PC-3 (cell line): Measurements from ENCODE around the gene PIGA. TPM values are rescaled to one million over a fixed set of nuclear protein-coding genes. Genes with fewer than 3 reads are reported as not detected.

Experiments used
- ATAC-seq: fragments of 200-7000 bp; cut with Tn5 transposase; 2 replicates; pipeline ENCODE4 v1.9.1; 2020; ENCODE audit warnings: mild to moderate bottlenecking, moderate library complexity
- BruUV-seq: library from RNA; stranded (reverse); fragments of 400-500 nt; replicated peaks from 2 replicates; lab custom pipeline; 2021; lab: Mats Ljungman, UMichigan
- CTCF ChIA-PET: fragments of 300-600 bp; sonication (Branson Sonifier 250); formaldehyde crosslinking; loops from one replicate; lab custom pipeline; 2022; ENCODE audit warnings: antibody characterized with exemption; lab: Charles Lee
- POLR2A ChIA-PET: fragments of 300-600 bp; sonication (Branson Sonifier 250); formaldehyde crosslinking; loops from one replicate; lab custom pipeline; 2022; ENCODE audit warnings: antibody characterized with exemption; ENCODE audit not compliant: unreplicated experiment; lab: Charles Lee
- DNase-seq: peaks from one replicate; pipeline ENCODE4 v3.0.0-alpha.2; 2015
- H2AFZ ChIP-seq: fragments of 300-600 bp; sonication (generic); 2 replicates; pipeline ENCODE4 v1.6.0; 2016; ENCODE audit warnings: antibody characterized with exemption, low read length
- H3F3A ChIP-seq: fragments of 300-600 bp; sonication (generic); one replicate; pipeline ENCODE4 v1.6.0; 2017; ENCODE audit warnings: antibody characterized with exemption, low read length, control low read depth, mild to moderate bottlenecking; ENCODE audit not compliant: unreplicated experiment
- H3K27ac ChIP-seq: fragments of 300-600 bp; sonication (generic); 2 replicates; pipeline ENCODE4 v1.5.1; 2016; ENCODE audit warnings: mild to moderate bottlenecking, low read length
- H3K27me3 ChIP-seq: fragments of 300-600 bp; sonication (generic); 2 replicates; pipeline ENCODE4 v1.6.1; 2016; ENCODE audit warnings: low read length, mixed read lengths
- H3K36me3 ChIP-seq: fragments of 300-600 bp; sonication (generic); 2 replicates; pipeline ENCODE4 v1.6.1; 2016; ENCODE audit warnings: low read depth, mixed run types, low read length, mixed read lengths
- H3K4me1 ChIP-seq: fragments of 300-600 bp; sonication (generic); 2 replicates; pipeline ENCODE4 v1.5.1; 2016; ENCODE audit warnings: low read length; ENCODE audit not compliant: insufficient read depth
- H3K4me2 ChIP-seq: fragments of 300-600 bp; sonication (generic); 2 replicates; pipeline ENCODE4 v1.6.0; 2016; ENCODE audit warnings: low read length
- H3K4me3 ChIP-seq: fragments of 300-600 bp; sonication (generic); 2 replicates; pipeline ENCODE4 v1.5.1; 2016; ENCODE audit warnings: mild to moderate bottlenecking, low read length, mixed read lengths
- H3K79me2 ChIP-seq: fragments of 300-600 bp; sonication (generic); 2 replicates; pipeline ENCODE4 v1.6.1; 2017; ENCODE audit warnings: low read length, mixed read lengths
- H3K9ac ChIP-seq: fragments of 300-600 bp; sonication (generic); 2 replicates; pipeline ENCODE4 v1.6.0; 2016; ENCODE audit warnings: mild to moderate bottlenecking, low read length
- H3K9me2 ChIP-seq: fragments of 300-600 bp; sonication (generic); replicated peaks from 2 replicates; pipeline ENCODE4 v1.6.1; 2016; ENCODE audit warnings: mixed run types, low read length, mixed read lengths
- H3K9me3 ChIP-seq: fragments of 300-600 bp; sonication (generic); 2 replicates; pipeline ENCODE4 v1.6.1; 2016; ENCODE audit warnings: low read length, mixed read lengths
- H4K20me1 ChIP-seq: fragments of 300-600 bp; sonication (generic); 2 replicates; pipeline ENCODE4 v1.6.1; 2016; ENCODE audit warnings: low read length, mixed read lengths
- EZH2 ChIP-seq: fragments of 300-600 bp; sonication (generic); IDR thresholded peaks from one replicate; pipeline ENCODE4 v1.6.1; 2017; ENCODE audit warnings: antibody characterized with exemption, mild to moderate bottlenecking, low read length; ENCODE audit not compliant: unreplicated experiment
- EZH2phosphoT487 ChIP-seq: fragments of 300-600 bp; sonication (generic); IDR thresholded peaks from 2 replicates; pipeline ENCODE4 v1.6.1; 2018; ENCODE audit warnings: mild to moderate bottlenecking, antibody characterized with exemption, low read length, borderline replicate concordance
- intact Hi-C: fragments of 100-400 bp; cut with micrococcal nuclease; formaldehyde crosslinking; loops from 2 replicates; pipeline ENCODE4 v1.9.0; 2023
- total RNA-seq: library from RNA; depleted of rRNA; stranded (reverse); fragments of >200 nt; gene quantifications from 2 replicates; pipeline ENCODE4 v1.2.3, GENCODE V29; 2014; rRNA removed
- TF ChIP-seq, protein P1 (sequence below): fragments of 300-600 bp; sonication (generic); conservative IDR thresholded peaks from 2 replicates; pipeline ENCODE4 v1.5.1; 2017; ENCODE audit warnings: antibody characterized with exemption, low read depth, mild to moderate bottlenecking, low read length

The PIGA gene
- total RNA-seq, 1 experiment from 2014 or later = 17.9 TPM

DNA sequence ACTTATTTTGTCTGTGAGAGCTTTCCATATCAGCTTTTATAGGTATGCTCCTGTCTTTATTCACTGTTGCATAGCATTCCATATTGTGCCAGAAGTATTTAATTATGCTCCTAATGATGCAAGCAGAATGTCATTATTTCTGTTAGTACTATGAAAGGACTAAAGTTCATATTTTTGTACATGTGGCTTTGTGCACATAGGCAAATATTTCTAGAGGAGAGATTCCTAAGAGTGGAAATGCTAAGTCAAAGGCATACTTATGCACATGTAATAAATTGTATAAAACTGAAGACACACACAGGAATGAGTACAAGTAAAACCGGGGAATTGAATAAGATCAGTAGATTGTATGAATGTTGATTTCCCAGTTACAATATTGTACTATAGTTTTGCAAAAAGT, 63.6 kb downstream of the PIGA start:
- CTCF ChIA-PET = no interaction called here
- no TSS peak for BruUV-seq
- Histone ChIP-seq H2AFZ (no peak overlapping the region), H3K9ac (no peak overlapping the region), H4K20me1 (no peaks in the 10 kb centered on the region), H3K36me3 (no peaks in the 10 kb centered on the region), H3K79me2 (no peaks in the 10 kb centered on the region), H3K27ac (no peak overlapping the region), H3K4me3 (no peak overlapping the region), H3K9me2 (no peaks in the 10 kb centered on the region), H3K9me3 (no peaks in the 10 kb centered on the region), H3K4me1 (peaks cover 28% of the 10 kb centered on the region), H3K4me2 (no peak overlapping the region), H3K27me3 (no peaks in the 10 kb centered on the region), H3F3A (no peaks in the 10 kb centered on the region)
- intact Hi-C loops = no loop called here
- DNase-seq (no peak), ATAC-seq (no peak)
- TF ChIP-seq EZH2phosphoT487 = no peak
- no peak for TF ChIP-seq EZH2
- TF ChIP-seq, protein P1, sequence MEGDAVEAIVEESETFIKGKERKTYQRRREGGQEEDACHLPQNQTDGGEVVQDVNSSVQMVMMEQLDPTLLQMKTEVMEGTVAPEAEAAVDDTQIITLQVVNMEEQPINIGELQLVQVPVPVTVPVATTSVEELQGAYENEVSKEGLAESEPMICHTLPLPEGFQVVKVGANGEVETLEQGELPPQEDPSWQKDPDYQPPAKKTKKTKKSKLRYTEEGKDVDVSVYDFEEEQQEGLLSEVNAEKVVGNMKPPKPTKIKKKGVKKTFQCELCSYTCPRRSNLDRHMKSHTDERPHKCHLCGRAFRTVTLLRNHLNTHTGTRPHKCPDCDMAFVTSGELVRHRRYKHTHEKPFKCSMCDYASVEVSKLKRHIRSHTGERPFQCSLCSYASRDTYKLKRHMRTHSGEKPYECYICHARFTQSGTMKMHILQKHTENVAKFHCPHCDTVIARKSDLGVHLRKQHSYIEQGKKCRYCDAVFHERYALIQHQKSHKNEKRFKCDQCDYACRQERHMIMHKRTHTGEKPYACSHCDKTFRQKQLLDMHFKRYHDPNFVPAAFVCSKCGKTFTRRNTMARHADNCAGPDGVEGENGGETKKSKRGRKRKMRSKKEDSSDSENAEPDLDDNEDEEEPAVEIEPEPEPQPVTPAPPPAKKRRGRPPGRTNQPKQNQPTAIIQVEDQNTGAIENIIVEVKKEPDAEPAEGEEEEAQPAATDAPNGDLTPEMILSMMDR = no peak
- POLR2A ChIA-PET = no interaction called here

DNA sequence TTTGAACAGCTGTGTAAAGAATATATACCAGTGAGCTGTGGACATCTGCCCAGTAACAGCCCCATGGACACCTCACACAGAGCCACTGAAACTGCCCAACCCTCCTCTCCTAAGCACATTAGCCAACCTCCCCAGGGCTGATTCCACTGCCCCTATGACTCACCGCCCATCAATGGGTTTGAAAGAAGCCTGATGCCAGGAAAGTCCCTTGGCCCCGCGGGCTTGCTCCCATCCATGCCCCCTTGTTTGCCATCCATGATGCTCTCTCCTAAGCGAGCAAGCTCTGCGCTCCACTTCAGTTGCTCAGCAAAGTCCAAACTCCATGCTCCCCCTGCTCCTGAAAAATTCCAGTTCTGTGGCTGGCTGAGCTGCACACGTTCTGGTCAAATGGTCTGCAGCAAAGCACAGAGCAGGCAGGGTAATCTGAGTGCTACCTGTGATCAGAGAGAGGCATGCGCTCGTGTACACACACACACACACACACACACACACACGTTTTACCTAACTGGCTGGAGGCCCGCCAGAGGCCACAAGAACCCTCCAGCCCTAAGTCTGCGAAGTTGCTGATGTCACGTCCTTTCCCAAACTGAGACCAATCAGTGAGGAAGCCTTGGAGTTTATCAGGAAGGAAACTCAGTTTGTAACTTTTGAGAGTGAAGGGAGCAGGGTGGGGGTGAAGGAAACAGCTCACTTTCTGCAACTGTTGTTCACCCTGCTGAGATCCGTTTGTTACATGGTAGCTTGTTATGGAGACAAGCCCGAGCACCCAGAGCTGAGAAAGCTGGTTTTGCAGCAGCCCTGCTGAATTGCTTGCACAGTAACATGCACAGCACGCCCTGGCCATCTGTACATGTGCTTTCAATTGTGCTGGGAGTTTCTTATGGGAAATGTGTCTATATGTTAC, 65.5 kb downstream of the PIGA start, which contains the start of gene ASB9:
TSS of gene ASB9 (minus strand) at position 466 of the 904 bp plus-strand sequence. CDS start at position 257, 209 bp downstream.
- ATAC-seq (peak; percentile 89), DNase-seq (peak; percentile 93)
- H3K9me3 ChIP-seq = no peaks in the 10 kb centered on the region
- CTCF ChIA-PET = no interaction called here
- no peak for TF ChIP-seq EZH2
- TF ChIP-seq, protein P1 = no peak
- no peak for TF ChIP-seq EZH2phosphoT487
- H3K79me2 ChIP-seq = no peaks in the 10 kb centered on the region
- H3K4me1 ChIP-seq = peaks cover 28% of the 10 kb centered on the region
- H3K4me2 ChIP-seq = peak within 1 kb of the TSS; percentile 82
- intact Hi-C loops = loop anchor here (1.0 to 2.0 kb wide), 2 partner anchors 23 to 65 kb away; partner anchors contain the start of gene PIGA
- no peaks in the 10 kb centered on the region for H3K36me3 ChIP-seq
- POLR2A ChIA-PET = interaction anchor here (0.7 kb wide), 1 partner anchor 56 kb away, joined by 3 read pairs; no protein-coding TSS in a partner anchor
- H2AFZ ChIP-seq = peak within 1 kb of the TSS; percentile 63
- no peaks in the 10 kb centered on the region for H3F3A ChIP-seq
- H3K9ac ChIP-seq = peak within 1 kb of the TSS; percentile 88
- peak within 1 kb of the TSS; percentile 70 for H3K4me3 ChIP-seq
- no peaks in the 10 kb centered on the region for H3K27me3 ChIP-seq
- no peaks in the 10 kb centered on the region for H4K20me1 ChIP-seq
- BruUV-seq = no TSS peak
- no peaks in the 10 kb centered on the region for H3K9me2 ChIP-seq
- H3K27ac ChIP-seq = peak within 1 kb of the TSS; percentile 100

Other genes starting within 250 kb of the PIGA start
- 31.5 and 32.1 TPM in 2 replicates for gene ASB9, start 65.4 kb downstream of the PIGA start, total RNA-seq
- not detected in 2 replicates for gene ASB11, start 19.9 kb downstream of the PIGA start, total RNA-seq
- gene VEGFD, start 48.9 kb upstream of the PIGA start, total RNA-seq = not detected in 2 replicates
- gene PIR, start 157.8 kb upstream of the PIGA start, total RNA-seq = 48.6 and 50.8 TPM in 2 replicates
- not detected in 2 replicates for gene BMX, start 165.3 kb upstream of the PIGA start, total RNA-seq